GM19193 (cell line): Measurements from ENCODE around the gene CALD1.

Experiments
- POLR2A ChIP-seq: IDR thresholded peaks from 4 replicates; pipeline ENCODE4 v1.6.1; 2011; ENCODE audit not compliant: insufficient read depth, insufficient read length; ENCODE audit errors: extremely low read depth

The CALD1 gene

GRCh38 chr7:134938141-134938540, 158.7 kb downstream of the CALD1 start:
- no peak for TF ChIP-seq POLR2A

GRCh38 chr7:134939136-134939535, 159.7 kb downstream of the CALD1 start:
- TF ChIP-seq POLR2A, result no peak

- no peak for TF ChIP-seq POLR2A
These were observed 161.3 kb downstream of the CALD1 start for GRCh38 chr7:134940729-134941128.

- no peak for TF ChIP-seq POLR2A
These were observed 161.9 kb downstream of the CALD1 start for GRCh38 chr7:134941185-134941900.

GRCh38 chr7:134941952-134942351, 162.5 kb downstream of the CALD1 start:
- no peak for TF ChIP-seq POLR2A

GRCh38 chr7:134942690-134943466, 163.4 kb downstream of the CALD1 start:
- TF ChIP-seq POLR2A, result no peak

- TF ChIP-seq POLR2A, result no peak
These were observed 164.5 kb downstream of the CALD1 start for GRCh38 chr7:134943785-134944400.

GRCh38 chr7:134945691-134946090, 166.3 kb downstream of the CALD1 start:
- no peak for TF ChIP-seq POLR2A

- TF ChIP-seq POLR2A, result no peak
These were observed 166.8 kb downstream of the CALD1 start for GRCh38 chr7:134946260-134946659.

GRCh38 chr7:134947329-134947728, 167.9 kb downstream of the CALD1 start:
- no peak for TF ChIP-seq POLR2A

GRCh38 chr7:134947831-134948230, 168.4 kb downstream of the CALD1 start:
- TF ChIP-seq POLR2A, result no peak

- no peak for TF ChIP-seq POLR2A
These were observed 168.8 kb downstream of the CALD1 start for GRCh38 chr7:134948246-134948645.

GRCh38 chr7:134948736-134949135, 169.3 kb downstream of the CALD1 start:
- TF ChIP-seq POLR2A, result no peak

- no peak for TF ChIP-seq POLR2A
These were observed 169.7 kb downstream of the CALD1 start for GRCh38 chr7:134949171-134949570.

GRCh38 chr7:134954197-134955082, 175.0 kb downstream of the CALD1 start:
- TF ChIP-seq POLR2A, result no peak
